NOMO-1 (cell line): ENCODE measurements around the gene CEP112.
"Not testable (repeated sequence)": the region's sequence is repeated elsewhere in the genome, so short reads cannot be mapped to it uniquely, and the experiment has no call there.

Experiments used
- DNase-seq, 2 experiments: peaks; one replicate each; lab custom pipeline; 2025; ENCODE audit not compliant: unreplicated experiment in 2 of 2; lab: John Stamatoyannopoulos, UW

Gene CEP112

DNA sequence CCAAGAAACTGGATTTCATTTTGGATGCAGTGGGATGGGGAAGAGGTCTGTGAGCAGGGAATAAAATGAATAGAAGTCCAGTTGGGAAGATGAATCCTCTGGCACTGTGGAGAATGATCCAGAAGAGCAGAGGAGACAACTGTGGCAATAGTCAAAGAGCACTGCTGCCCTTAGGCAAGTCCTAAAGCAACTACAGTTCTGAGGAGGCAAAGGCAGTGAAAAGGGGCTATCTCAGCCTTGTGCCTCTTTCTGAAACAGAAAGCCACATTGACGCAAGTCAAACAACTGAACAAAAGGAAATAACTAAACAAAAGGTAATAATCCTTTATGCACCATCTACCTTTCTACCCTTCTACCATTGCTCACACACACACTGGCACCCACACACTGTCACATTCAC is 392.5 kb downstream of the CEP112 start:
- no peak for DNase-seq

DNA sequence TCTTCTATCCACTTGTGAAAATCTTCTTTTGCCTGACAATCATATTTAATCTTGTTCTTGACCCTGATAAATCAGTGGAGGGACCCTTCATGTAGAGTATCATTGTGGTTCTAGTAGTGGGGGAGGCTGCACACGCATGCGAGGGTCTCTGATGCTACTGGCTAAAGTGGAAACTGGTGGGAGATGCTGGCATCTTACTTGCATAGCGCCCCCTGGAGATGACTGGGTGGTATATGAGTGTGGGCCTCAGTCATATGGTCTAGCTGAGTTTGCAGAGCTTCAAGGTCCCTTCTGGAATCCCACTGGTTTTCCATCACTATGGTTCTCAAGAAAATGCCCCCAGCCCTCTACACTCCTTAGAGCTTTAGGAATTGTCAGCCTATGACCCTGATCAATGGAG is 394.1 kb downstream of the CEP112 start:
- no peak for DNase-seq

DNA sequence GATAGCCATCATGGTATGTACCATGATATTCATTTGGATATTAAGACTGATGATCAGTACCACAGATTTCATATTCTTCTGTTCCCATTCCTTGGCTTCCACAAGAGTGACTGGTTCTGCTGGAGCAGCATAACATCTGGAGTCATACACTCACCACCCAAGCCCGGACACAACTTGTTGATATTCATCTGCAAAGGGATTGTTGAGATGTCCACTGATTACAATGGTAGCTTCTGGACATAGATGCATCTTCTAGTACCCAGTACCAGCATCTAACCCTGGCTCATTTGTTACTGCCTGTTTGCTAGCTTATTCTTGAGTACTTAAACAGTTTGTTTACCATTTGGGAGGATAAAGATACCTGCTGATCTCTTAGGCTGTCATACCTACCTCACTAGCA is 394.8 kb downstream of the CEP112 start:
- DNase-seq, result no peak

- DNase-seq, result no peak
Measured at GRCh38 chr17:65794572-65794971, 397.4 kb downstream of the CEP112 start.

DNA sequence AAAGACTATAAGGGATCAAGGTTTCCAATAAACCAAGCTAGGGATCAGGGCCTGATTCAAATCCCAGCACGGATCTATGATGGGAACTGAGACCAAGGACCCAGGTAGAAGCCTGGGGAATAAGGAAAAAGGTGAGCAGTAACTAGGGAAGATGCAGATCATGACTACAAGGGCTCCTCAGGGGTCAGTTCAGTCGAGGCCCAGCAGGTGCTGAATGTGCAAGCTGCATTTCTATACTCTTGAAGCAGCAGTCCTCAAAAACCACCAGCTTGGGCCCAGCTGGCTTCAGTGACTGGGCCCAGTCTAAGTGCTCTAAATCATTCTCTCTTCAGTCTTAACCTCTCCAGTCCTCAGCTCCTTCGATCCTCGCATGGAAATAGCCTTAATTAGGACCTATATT is 401.7 kb downstream of the CEP112 start:
- no peak for DNase-seq

DNA sequence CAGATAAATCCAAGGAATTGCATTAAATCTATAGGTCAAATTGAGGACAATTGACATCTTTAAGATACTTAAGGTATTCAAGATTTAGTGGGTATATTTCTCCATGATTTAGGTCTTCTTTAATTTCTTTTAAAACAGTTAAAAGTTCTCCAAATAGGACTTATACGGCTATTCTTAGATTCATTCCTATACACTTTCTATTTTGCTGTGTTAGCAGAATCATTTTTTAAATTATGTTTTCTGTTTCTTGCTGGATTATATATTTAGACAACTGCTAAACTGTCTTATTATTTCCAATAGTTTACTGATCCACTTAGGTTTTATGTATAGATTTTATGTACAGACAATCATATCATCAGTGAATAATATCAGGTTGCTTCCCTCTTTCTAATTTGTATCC is 404.4 kb downstream of the CEP112 start:
- DNase-seq, result no peak

- no peak for DNase-seq
Measured at GRCh38 chr17:65786479-65786878, 405.5 kb downstream of the CEP112 start.

DNA sequence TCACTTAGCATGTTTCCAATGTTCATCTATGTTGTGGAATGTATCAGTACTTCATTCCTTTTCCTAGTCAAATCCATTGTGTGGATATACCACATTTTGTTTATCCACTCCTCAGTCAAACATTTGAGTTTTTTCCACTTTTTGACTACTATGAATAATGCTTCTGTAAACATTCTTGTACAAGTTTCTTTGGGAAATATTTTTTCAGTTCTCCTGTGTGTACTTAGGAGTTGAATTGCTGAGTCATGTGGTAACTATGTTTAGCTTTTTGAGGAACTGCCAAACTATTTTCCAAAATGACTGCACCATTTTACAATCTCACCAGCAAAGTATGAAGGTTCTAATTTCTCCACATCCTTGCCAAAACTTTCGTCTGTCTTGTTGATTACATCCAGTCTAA is 406.8 kb downstream of the CEP112 start:
- peak in 1 of 2 experiments; percentile 26 for DNase-seq

- no peak for DNase-seq
Measured at GRCh38 chr17:65783845-65784334, 408.0 kb downstream of the CEP112 start.

GRCh38 chr17:65782104-65782706 is 409.7 kb downstream of the CEP112 start:
- not testable (repeated sequence) for DNase-seq

DNA sequence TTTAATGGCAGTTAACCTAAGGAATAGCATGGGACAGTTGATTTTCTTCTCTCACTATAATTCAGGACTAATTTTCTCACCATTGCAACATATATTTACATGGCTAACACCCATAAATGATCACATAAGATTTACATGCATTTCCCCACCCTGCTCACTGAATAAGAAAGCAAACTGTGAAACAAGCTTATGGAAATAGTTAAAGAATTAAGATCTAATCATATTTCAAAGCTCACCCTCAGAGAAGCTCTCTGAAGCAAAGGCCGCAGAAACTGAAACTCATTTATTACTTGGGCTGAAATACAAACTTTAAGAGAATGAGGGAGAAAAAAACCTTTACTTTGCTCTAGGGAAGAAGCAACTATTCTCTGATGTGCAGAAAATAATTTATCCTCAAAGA is 411.8 kb downstream of the CEP112 start:
- DNase-seq, result no peak

DNA sequence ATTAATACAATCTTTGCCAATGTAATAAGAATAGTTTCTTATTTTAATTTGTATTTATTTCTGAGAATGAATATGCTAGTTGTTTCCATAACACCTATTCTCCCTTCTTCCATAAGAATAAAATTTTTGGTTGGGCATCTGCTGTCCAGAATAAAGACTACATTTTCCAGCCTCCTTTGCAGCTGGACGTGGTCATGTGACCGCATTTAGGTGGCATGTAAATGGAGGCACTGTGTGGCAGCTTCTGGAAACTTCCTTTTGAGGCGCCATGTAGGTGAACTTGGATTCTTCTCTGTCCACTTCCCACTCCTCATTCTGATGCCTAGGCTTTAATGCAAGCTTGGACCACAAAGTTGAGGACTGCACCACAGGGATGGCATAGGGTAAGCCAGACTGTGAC is 415.0 kb downstream of the CEP112 start:
- DNase-seq, result no peak

DNA sequence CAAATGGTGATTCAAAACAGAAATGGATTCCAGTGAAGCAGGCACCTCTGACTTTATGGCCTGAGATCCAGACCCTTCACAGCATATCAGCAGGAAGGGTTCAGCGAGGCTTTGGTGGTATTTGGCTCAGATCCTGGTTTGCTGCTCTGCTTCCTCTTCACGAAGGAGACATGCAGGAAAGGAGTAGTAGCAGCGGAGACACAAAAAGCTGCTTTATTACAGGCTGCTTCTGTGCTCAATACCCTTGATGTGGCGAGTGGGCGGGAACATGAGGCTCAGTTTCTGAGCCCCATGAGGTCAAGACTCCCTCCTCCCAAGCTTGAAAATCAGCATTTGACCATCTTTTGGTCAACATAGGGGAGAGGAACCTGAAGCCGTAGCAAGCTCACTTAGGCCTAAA is 417.1 kb downstream of the CEP112 start:
- DNase-seq, result no peak

DNA sequence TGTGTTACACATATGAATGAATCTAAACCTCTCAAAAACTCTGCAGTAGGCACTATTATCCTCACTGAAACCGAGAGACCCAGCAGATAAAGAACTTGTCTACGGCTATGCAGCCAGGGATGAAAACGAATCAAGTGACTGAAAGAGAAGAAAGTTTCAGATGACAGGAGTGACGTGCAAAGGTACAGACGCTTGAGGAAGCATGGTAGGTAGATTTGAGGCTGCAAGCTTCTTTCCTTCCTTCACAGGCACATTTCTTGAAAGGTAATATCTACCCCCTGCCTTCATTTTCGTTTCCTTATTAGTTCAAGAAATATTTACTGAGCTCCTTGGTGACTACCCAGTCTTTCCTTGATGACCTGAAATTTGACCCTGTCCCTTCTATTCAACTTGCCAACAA is 418.9 kb downstream of the CEP112 start:
- no peak for DNase-seq

- no peak for DNase-seq
Measured at GRCh38 chr17:65771704-65772103, 420.2 kb downstream of the CEP112 start.

GRCh38 chr17:65763786-65764185 is 428.1 kb downstream of the CEP112 start:
- DNase-seq, result no peak

- no peak for DNase-seq
Measured at GRCh38 chr17:65762973-65763372, 429.0 kb downstream of the CEP112 start.

- no peak for DNase-seq
Measured at GRCh38 chr17:65759532-65759931, 432.4 kb downstream of the CEP112 start.

DNA sequence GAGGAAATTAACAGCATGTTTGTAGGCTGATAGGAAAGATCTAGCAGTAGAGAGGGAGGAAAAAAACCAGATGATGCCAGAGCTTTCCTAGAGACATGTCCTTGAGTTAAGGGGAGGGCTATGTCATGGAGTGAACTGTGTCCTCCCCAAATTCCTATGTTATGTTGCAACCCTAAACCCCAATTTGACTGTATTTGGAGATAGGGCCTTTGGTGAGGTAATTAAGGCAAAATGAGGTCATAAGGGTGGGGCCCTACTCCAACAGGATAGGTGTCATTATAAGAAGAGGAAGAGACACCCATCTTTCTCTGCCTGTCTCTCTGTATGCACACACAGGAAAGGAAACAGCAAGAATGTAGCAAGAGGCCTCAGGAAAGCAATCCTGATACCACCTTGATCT is 435.2 kb downstream of the CEP112 start:
- no peak for DNase-seq

GRCh38 chr17:65755799-65756198 is 436.1 kb downstream of the CEP112 start:
- DNase-seq, result no peak

DNA sequence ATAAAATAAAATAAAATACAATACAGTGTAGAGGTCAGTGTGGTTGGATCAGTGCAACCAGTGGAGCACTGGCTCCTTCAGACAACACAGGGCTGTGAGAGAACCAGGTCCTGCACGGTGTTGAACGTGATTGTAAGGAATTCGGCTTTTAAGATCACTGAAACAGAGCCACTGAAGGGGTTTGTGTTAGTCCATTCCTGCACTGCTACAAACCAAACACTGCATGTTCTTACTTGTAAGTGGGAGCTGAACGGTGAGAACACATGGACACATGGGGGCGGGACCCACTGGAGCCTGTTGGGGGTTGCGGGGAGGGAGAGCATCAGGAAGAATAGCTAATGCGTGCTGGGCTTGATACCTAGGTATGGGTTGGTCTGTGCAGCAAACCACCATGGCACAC is 437.3 kb downstream of the CEP112 start:
- no peak for DNase-seq

GRCh38 chr17:65754081-65754480 is 437.9 kb downstream of the CEP112 start:
- no peak for DNase-seq

DNA sequence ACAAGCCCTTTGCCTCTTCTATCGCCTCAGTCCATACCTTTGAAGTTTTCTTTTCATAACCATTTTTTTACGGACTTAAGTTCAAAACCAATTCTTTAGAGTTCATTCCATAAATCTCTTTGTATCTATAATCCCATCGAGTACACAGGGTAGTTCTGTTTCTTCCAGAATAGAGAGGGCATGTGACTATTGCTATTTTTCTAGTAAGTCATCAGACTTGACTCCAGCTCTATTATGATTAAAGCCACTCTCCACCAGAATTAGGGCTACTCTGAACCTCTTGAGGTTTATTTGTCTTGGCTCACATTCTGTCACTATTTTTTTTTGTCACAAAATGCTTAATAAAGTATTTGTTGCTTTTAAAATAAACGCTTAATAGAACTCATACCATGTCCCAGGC is 438.6 kb downstream of the CEP112 start:
- no peak for DNase-seq
